Measurements from ENCODE around the gene MEGF8. TPM values are rescaled to one million over a fixed set of nuclear protein-coding genes. Genes with fewer than 3 reads are reported as not detected.

MEGF8 gene
- total and polyA plus RNA-seq, 9 of the 15 experiments (the other 6 are each of a cell fraction or from before 2014, with no cell fraction given) = 0.28 to 13.1 (median 3.0) TPM

DNA sequence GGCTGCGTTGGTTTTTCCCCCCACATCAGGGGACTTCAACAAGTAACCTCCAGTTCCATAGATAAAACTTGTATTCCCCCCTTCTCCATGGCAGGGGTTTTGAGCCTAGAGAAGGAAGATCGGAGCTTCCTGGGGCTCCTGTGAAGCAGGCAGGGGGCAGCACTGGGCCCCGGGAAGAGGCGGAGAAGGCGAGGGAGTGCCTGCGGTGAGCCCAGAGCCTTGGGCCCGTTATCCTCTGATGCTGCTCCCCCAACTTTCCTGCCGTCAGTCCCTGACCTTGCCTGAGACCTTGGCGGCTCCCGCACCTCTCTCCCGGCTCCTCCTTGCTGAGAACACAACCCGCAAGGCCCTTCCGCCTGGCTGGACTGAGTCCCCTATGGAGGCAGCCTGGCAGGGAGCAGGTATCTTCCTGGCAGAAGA lies 99.3 kb downstream of the MEGF8 start (continued):
- TF ChIP-seq, protein P1, sequence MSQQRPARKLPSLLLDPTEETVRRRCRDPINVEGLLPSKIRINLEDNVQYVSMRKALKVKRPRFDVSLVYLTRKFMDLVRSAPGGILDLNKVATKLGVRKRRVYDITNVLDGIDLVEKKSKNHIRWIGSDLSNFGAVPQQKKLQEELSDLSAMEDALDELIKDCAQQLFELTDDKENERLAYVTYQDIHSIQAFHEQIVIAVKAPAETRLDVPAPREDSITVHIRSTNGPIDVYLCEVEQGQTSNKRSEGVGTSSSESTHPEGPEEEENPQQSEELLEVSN (IDR thresholded peaks at IDR 0.05; ENCODE audit: borderline replicate concordance in 1 of 2, extremely low read depth in 1 of 2, insufficient read depth in 1 of 2, insufficient read length in 1 of 2, low read depth in 1 of 2, low read length in 1 of 2, poor library complexity in 1 of 2, severe bottlenecking in 1 of 2) = no peak
- TF ChIP-seq DACH1 (IDR thresholded peaks at IDR 0.05; ENCODE audit: partially characterized antibody) = no peak
- TF ChIP-seq RFX5 (IDR thresholded peaks at IDR 0.05; ENCODE audit: low read depth, low read length) = no peak
- TF ChIP-seq, protein P2, sequence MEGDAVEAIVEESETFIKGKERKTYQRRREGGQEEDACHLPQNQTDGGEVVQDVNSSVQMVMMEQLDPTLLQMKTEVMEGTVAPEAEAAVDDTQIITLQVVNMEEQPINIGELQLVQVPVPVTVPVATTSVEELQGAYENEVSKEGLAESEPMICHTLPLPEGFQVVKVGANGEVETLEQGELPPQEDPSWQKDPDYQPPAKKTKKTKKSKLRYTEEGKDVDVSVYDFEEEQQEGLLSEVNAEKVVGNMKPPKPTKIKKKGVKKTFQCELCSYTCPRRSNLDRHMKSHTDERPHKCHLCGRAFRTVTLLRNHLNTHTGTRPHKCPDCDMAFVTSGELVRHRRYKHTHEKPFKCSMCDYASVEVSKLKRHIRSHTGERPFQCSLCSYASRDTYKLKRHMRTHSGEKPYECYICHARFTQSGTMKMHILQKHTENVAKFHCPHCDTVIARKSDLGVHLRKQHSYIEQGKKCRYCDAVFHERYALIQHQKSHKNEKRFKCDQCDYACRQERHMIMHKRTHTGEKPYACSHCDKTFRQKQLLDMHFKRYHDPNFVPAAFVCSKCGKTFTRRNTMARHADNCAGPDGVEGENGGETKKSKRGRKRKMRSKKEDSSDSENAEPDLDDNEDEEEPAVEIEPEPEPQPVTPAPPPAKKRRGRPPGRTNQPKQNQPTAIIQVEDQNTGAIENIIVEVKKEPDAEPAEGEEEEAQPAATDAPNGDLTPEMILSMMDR (IDR thresholded peaks at IDR 0.05 in 2 of 3, conservative IDR thresholded peaks at IDR 0.05 in 1 of 3; ENCODE audit: insufficient read depth in 2 of 3, low read depth in 1 of 3, low read length in 3 of 3) = peak; percentile 56 to 70 (median 58)
- TF ChIP-seq GTF2F1 (IDR thresholded peaks at IDR 0.05; ENCODE audit: low read depth, low read length) = 0 out of 2 replicates have a peak, but pooled peaks have one; percentile 3
- TF ChIP-seq, protein P3, sequence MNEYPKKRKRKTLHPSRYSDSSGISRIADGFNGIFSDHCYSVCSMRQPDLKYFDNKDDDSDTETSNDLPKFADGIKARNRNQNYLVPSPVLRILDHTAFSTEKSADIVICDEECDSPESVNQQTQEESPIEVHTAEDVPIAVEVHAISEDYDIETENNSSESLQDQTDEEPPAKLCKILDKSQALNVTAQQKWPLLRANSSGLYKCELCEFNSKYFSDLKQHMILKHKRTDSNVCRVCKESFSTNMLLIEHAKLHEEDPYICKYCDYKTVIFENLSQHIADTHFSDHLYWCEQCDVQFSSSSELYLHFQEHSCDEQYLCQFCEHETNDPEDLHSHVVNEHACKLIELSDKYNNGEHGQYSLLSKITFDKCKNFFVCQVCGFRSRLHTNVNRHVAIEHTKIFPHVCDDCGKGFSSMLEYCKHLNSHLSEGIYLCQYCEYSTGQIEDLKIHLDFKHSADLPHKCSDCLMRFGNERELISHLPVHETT (CRISPR knock-in tag; conservative IDR thresholded peaks at IDR 0.05 in 1 of 2, IDR thresholded peaks at IDR 0.05 in 1 of 2) = 0 out of 4 replicates have a peak, but pooled peaks of 1 of the 2 experiments have one; percentile 14
- TF ChIP-seq RAD21 (CRISPR knock-in tag; conservative IDR thresholded peaks at IDR 0.05 in 1 of 2, IDR thresholded peaks at IDR 0.05 in 1 of 2) = peak; percentile 8; a peak in 1 of 4 replicates
- TF ChIP-seq ZNF586 (CRISPR knock-in tag; conservative IDR thresholded peaks at IDR 0.05) = no peak

Measured in K562 (cell line).